ENCODE data around the gene MAPK11.
"Not testable (repeated sequence)": the region's sequence is repeated elsewhere in the genome, so short reads cannot be mapped to it uniquely, and the experiment has no call there.

The MAPK11 gene

DNA sequence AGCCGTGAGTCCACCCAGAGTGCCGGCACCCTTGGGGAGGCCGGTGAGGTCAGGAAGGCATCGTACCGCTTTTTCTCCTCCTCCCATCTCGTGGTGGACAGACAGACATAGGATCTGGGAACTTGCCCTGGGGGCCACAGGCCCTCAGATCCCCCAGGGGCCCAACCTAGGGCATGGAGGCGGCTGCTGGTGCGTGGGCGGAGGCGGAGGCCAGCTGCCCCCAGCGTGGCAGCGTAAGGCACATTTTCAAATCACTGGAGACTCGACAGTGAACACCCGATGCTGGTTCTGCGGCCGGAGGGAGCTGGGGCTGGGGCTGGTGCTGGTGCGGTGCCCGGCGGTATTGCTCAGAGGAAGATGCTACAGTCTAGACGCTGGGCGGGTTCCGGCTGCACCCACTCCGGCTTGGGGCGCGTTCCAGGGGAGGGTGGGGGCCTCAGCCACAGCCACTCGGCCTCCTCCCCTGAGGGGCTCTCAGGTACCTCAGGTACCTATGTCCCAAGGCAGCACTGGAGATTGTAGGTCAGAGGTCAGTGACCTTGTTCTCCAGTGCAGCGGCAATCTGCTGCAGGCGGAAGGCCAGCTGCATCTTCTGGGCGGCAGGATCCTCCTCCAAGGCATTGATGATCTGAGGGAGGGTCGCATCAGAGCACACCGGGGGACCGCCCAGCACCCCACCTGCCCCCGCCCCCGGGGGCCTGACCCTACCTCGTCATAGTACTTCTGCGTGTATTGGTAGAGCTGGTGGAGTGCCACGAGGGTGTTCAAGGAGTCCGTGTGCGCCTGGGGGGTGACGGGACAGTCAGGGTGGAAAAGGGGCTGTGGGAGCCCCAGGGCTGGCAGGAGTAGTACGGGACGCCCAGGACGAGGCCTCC, 5.2 kb upstream of the MAPK11 start:
- DNase-seq (ENCODE audit: low spot score), result no peak

DNA sequence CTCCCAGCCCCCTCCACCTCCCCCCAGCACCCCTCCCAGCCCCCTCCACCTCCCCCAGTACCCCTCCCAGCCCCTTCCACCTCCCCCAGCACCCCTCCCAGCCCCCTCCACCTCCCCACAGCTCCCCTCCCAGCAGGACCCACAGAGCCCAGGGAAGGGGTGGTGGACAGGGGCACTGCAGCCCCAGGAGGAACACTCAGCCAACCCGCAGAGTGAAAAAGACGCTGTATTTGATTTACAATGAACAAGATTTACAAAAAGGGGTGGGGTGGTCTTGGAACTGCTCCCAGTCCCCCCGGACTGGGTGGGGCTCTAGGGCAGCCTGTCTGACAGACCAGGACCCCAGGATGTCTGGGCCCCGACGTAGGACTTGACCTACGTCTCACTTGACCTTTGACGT, 4.6 kb upstream of the MAPK11 start:
- DNase-seq (ENCODE audit: low spot score), result no peak

DNA sequence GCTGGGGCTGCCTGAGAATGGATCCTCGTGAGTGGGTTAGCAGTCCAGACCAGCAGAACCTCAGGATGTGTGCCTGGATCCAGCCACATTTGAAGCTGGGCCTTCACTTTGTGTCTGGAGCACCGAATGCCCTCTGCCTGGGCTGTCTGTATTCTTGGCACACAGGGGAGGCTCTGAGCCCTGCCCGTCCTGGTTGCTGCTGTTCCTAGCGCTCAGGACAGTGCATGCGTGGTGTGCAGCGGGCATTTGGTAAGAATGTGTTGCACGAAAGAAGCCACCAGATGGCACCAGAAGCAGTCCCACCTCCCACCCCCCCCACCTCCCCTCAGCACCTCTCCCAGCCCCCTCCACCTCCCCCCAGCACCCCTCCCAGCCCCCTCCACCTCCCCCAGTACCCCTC, 4.1 kb upstream of the MAPK11 start:
- peak; percentile 45 for DNase-seq (ENCODE audit: low spot score)

DNA sequence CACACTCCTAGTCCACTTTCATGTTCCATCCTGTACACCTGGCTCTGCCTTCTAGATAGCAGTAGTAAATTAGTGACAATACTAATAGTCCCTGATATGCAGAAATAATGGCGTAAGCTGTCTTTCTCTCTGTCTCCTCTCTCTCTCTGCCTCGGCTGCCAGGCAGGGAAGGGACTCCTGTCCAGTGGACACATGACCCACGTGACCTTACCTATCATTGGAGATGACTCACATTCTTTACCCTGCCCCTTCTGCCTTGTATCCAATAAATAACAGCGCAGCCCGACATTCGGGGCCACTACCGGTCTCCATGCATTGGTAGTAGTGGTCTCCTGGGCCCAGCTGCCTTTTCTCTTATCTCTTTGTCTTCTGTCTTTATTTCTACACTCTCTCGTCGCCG, 3.6 kb upstream of the MAPK11 start:
- not testable (repeated sequence) for DNase-seq (ENCODE audit: low spot score)

DNA sequence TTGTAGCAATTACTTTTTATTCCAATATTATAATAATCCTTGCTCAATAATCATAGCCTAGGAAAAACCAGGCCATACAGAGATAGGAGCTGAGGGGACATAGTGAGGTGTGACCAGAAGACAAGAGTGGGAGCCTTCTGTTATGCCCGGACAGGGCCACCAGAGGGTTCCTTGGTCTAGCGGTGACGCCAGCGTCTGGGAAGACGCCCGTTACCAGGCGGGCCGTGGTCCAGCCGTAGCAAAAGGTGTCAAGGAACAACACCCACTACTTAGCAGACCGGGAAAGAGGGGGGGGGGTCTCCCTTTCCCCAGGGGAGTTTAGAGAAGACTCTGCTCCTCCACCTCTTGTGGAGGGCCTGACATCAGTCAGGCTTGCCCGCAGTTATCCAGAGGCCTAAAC, 3.2 kb upstream of the MAPK11 start:
- DNase-seq (ENCODE audit: low spot score), result not testable (repeated sequence)

DNA sequence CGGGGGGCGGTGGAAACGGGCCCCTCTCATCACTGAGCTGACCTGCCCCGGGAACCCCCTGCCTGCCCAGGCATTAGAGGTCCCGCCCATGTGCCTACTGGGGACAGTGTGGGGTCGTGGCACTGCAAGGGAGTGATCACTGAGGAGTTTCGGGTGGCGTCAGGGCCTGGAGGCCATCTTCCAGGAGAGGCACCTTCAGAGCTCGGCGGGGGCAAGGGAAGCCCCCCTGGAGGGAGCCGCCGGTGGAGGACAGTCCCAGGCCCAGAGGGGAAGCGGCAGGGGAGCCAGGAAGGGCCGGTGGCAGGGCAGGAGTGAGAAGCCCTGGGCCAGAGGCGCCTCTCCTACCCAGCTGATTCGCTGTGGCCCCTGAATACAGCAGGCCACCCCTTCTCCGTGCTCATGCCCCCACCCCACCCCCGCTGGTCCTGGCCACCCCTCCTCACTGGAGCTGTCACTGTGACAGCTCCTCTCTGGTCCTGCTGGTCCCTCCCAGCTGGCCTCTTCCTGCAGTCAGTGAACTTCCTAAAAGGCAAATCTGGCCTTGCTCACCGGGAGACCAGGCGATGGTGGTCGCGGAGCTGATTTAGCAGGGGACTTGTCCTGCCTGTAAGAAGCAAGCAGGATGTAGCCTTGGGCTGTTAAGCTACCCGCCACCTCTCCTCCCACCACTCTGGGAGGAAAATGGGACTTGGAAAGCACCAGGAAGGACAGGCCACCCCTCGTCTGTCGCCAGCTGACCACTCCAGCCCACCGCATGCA, 2.0 kb upstream of the MAPK11 start:
- no peak for DNase-seq (ENCODE audit: low spot score)

DNA sequence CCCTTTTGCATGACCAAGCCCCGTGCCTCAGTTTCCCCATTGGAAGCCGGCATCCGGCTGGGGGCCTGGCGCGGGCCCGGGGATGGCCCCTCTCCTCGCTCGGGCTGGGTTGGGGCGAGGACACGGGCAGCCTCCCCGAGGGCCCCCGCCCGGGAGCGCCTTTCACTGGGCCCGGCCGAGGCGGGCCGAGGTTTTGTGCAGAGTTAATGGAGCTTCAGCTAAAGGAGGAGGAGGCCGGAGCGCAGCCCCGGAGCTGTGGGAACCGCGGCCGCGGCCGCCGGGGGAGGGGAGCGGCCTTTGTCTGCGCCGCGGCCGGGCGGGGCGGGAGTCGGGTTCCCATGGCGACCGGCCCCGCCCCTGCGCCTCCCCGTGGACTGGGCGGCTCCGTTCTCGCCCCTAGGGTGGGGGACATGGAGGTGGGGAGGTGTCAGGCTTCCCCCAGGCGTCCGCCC, 1.4 kb upstream of the MAPK11 start:
- DNase-seq (ENCODE audit: low spot score), result peak; percentile 42

DNA sequence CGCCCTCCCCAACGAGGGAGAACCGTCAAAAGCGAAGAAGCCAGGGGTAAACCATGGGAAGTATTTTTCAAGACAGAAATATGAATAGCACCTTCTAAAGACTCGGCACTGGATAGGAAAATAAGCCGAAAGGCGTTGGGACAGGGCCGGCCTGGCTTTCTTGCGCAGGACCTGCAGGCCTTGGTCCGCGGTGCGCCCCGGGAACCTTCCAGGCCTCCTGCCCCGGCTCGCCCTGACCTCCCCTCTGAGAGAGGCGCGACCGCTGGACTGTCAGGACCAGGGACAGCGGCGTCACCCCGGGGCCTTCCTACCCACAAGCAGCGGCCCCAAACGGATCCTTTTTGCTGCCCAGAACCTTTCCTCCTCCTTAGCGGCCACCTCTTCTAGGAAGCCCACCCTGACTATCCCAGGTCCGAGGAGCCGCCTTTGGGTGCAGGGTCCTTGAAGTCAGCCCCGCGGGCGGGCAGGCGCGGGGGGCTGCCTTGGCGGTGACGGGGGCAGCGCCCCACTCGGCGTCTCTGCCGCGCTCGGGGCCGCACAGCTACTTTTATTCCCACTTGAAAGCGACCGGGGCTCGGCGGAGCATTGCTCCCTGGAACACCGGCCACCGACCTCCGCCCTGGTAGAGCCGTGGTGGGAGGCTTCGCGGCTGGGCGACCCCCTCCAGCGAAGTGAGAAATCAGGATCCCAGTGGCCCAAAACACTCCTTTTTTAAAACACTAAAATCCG, 650 bp upstream of the MAPK11 start:
- no peak for DNase-seq (ENCODE audit: low spot score)

DNA sequence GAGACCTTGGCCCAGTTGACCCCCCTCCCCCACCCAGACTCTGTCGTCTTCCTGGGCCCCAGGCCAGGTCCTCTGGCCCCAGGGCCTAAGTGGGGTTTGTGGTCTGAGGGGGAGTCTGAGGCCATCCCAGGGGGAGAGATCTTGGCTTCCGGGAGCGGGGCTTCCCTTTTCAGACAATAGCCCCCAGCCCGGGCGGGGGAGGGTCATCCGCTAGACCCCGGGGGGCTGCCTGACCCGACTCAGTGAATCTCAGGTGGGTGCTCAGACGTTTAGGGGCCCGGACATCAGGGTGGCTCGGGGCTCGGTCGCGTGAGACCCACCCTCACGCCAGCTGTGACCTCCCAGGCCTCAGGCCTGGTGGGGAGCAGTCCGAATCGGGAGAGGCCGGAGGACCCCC, 609 bp downstream of the MAPK11 start:
- no peak for DNase-seq (ENCODE audit: low spot score)

DNA sequence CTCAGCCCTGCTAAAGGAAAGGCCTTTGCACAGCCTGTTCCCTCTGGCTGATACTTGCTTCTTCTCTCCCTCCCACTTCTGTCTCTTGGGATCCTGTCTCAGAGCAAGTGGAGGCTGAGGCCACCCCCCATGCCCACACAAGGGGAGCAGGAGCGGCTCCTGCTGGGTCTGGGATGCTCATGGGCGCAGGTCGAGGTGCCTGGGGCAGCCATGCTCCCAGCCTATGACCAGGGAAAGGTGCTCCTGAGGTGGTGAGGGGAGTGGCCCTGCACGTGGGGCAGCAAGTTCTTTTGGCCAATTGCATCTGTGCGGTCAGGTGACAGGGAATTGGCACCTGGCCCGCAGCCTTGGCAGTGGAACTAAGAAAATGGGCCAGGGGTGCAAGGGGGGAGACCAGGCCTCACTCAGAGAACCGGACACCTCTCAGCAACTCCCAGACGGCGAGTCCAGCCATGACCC, 1.5 kb downstream of the MAPK11 start:
- DNase-seq (ENCODE audit: low spot score), result no peak

DNA sequence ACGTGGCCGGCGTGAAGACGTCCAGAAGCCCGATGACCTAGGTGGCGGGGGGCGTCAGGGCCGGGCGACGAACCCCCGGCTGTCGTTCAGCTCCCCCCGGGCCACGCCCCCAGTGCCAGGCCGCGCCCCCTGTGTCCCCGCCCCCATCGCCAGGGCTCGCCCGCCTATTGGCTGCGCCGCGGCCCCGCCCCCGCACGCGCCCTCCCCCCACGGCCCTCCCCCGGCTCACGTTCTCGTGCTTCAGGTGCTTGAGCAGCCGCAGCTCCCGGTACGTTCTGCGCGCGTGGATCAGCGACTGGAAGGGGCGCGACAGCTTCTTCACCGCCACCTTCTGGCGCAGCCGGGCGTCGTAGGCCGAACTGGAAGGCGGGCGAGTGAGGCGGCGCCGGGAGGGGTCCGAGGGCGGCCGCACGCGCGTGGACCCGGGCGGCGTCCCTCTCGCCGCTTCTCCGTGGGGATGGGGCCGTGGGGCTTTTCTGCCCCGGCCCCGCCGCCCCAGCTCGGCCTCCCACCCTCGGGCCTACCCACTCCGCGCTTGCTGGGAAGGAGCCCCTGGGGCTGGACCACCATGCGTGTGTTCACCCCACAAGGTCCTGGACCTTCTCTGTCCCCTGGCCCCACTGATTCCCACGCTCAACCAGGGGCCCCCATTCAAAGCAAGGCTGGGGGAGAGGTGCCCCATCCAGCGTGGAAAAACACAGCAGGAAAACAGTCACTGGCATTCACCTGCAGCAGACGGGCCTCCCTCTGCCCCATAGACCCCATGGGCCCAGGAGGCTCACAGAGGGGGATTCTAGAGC, 2.4 kb downstream of the MAPK11 start:
- peak; percentile 69 for DNase-seq (ENCODE audit: low spot score)

DNA sequence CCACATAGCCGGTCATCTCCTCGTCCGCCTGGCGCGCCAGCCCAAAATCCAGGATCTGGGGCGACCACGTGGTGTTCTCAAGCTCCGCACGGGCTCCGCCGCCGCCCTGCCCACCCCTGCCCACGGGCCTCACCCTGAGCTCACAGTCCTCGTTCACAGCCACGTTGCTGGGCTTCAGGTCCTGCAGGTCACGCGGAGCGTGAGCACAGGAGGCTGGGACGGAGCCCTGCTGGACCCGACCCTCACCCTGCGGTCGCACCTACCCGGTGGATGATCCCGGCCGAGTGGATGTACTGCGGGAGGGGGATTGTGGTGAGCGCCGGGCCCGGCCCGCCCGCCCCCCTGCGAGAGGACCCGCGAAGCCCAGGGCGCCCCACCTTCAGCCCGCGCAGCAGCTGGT, 3.2 kb downstream of the MAPK11 start:
- DNase-seq (ENCODE audit: low spot score), result no peak

DNA sequence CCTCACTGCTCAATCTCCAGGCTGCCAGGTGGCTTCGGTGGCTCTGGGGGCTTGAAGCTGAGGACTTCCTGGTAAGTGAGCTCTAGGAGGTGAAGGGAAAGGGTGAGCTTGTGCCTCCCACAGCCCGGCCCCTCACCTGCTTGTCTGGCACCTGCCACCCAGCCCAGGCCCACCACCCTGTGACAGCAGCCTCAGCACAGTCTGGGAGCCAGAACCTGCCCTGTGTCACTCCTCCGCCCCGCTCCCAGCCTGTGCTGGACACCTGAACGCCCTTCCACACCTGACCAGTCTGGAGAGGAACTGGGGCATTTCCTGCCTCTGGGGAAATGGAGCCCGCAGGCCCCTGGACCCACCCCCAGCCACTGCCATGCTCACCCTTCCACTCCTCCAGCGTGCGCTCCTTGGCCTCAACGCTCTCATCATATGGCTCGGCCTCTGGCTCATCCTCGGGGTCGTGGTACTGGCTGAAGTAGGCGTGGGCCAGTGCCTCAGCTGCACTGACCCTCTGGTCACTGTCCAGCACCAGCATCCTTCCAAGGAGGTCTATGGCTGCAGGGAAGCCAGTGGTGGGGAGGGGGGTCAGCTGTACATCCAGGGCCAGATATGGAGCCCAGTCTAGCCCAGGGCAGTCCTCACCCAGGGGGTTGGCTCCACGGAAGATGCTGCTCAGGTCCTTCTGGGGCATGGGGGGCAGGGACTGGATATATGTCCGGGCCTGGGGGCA, 5.1 kb downstream of the MAPK11 start:
- DNase-seq (ENCODE audit: low spot score), result no peak

DNA sequence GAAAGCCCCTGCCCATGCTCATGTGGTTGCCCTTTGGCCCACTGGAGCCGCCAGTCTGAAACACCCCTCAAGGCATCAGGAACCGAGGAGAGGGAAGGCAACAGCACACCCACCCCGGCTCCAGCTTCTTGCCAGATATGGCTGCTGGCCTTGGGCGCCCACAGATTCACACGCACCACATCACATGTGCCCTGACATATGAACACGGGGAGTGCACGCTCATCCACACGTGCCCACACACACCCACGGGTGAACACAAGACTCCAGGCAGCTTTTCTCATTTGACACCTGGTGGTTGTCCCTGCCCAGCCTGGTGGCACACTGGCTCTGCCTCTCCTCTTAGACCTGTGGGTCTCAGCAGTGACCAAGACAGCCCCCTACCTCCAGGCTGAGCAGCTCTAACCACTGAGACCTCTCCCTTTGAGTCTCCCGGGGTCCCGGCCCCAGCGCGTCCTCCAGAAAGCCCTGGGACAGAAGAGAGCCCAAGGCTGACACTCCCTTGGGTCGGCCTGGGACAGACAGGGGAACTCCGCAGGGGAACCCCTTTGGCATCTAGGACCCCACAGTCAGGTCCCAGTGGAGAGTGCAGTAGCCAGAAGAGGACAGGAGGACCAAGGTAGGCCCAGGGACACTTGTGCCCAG, 6.0 kb downstream of the MAPK11 start:
- peak; percentile 60 for DNase-seq (ENCODE audit: low spot score)

DNA sequence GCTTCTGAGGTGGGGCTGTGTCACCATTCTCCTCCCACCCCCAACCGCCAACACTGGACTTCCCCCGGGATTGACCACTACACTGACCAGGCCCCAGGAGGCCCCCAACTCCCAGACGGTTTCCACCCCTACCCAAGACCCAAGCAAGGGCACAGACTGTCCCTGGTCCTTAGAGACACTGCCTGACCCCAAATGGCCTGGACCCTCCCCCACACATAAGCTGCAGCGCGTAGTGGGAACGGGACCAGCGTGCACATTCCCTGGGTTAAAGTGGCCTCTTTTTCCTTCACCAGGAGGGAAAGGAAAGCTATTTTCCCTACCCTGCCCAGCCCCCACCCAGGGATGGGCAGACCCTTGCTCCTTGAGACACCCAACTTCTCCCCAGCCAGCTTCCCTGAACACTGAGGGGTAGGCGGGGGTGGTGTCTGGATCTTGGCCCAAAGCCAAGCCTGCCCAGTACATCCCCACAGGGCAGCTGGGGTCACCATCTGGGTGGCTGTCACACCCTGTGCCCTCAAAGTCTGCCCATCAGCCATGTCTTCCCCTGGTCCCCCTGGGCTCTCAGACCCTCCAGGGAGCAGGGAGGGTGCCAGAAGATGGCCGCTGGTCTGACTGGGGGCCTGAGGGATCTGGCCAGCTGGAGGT, 7.1 kb downstream of the MAPK11 start:
- no peak for DNase-seq (ENCODE audit: low spot score)

DNA sequence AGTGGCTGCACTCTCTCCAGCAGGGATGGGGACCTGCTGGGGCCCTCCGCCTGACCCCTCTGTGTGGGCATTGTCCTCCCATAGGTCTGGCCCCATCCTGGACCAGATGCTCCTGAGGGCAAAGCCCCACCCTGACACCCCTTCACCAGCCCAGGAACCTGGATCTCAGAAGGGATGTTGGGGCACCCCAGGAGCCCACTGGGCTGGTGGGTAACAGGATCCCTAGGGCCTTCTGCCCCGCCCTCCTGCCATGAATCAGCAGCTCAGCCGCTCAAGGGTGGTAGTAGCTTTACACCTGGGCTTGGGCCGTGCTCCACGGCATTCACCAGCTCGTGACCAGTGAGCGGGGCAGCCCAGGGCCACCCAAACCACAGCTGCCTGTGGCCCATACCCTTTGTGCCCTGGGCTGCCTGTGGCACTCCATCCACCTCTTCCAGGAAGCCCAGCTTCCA, 7.7 kb downstream of the MAPK11 start:
- DNase-seq (ENCODE audit: low spot score), result no peak

DNA sequence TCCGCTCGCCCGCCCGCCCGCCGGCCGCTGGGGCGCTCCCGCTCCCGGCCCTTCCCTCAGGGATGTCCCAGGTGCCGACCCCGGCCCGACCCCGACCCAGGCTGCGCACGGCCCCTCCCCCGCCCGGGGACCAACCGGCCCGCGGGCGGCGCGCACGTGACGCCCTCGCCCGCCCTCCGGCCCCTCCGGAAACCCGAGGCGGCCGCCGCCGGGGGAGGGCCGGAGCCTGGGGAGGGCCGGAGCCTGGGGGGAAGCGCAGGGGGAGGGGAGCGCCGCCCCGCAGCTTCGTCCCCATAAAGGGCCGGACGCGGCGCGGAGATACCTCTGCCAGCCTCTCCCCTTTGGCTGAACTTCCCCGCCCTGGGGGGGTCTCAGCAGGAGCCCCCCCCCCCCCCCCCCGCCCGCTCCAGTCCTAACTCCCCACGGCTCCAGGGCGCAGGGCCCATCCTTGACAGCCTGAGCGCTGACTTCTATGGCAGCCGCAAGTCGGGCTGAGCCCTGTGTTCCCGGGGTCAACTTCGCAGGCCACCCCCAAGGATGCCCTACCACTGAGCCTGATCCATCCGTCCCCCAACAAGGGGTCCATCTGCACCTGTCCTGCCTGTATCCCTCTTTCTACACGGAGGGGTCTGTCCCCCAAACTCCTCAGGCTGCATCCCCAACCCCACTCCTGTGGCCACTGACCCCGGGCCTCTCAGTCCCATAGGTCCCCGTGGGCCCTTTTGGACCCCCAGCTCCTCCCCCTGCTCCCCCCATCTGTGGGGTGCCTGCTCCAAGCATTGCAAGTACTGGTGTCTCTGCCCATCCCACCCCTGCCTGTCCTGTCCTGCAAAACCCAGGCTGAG, 8.3 kb downstream of the MAPK11 start, which contains the start of gene MAPK12:
TSS of gene MAPK12 (minus strand) at position 69 of the 845 bp plus-strand sequence. CDS start 174 bp downstream, outside the sequence.
- no peak for DNase-seq (ENCODE audit: low spot score)

DNA sequence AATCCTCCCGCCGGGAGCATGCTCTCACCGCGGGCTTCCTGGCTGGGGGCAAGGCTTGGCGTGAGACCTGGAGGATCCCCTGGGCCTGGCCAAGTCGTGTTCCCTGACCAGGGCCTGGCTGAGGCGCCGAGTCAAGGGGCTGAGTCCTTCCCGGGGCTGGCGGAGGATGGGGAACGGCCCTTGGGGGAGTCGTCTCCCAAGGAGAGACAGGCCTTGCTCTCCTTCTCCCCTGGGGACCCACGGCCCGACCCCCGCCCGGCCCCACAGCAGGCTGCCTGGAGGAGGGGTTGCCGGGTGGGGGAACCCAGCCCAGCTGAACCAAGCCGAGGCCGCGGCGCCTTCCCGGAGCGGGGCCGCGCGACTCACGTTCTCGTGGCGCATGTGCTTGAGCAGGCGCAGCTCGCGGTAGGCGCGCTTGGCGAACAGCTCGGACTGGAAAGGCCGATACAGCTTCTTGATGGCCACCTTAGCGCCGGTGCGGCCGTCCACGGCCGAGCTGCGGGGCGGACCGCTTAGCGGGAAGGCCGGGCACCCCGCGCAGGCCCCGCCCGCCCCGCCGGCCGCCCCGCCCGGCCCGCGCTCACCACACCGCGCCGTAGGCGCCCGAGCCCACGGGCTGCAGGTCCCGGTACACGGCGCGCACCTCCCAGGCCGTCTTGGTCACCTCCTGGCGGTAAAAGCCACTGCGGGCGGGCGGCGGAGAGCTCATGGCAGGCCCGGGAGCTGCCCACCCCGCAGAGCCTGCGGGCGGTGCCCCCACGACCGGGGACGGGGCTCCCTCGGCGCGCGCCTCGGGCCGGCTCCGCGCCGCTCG, 9.2 kb downstream of the MAPK11 start:
- no peak for DNase-seq (ENCODE audit: low spot score)
